ENCODE data around the gene MFSD12. TPM values are rescaled to one million over a fixed set of nuclear protein-coding genes. Genes with fewer than 3 reads are reported as not detected.
"Not testable (repeated sequence)": the region's sequence is repeated elsewhere in the genome, so short reads cannot be mapped to it uniquely, and the experiment has no call there.

Gene MFSD12
- total RNA-seq, 1 donor = 104 TPM

GRCh38 chr19:3508771-3509535, 48.4 kb downstream of the MFSD12 start:
- DNase-seq (ENCODE audit: insufficient read length, low spot score, missing footprints) = no peak

GRCh38 chr19:3508121-3508661, 49.2 kb downstream of the MFSD12 start:
- DNase-seq (ENCODE audit: insufficient read length, low spot score, missing footprints); H3K9me3 ChIP-seq (ENCODE audit: low read depth, low read length); H3K27ac ChIP-seq (ENCODE audit: low read depth, low read length); H3K4me2 ChIP-seq (ENCODE audit: insufficient read depth, low read length); H3K4me3 ChIP-seq (ENCODE audit: insufficient read depth, low read length); H3K27me3 ChIP-seq (ENCODE audit: insufficient read depth, low read length); H2AFZ ChIP-seq (ENCODE audit: low read length): not testable (repeated sequence)
- Histone ChIP-seq H3K36me3 (ENCODE audit: insufficient read depth, low read length) (peaks cover 14% of the 10 kb centered on the region), H3K4me1 (ENCODE audit: insufficient read depth, low read length) (peaks cover 21% of the 10 kb centered on the region), H4K20me1 (ENCODE audit: insufficient read depth, low read length) (peaks cover 51% of the 10 kb centered on the region), H3K79me2 (ENCODE audit: insufficient read depth, low read length) (peaks cover 70% of the 10 kb centered on the region)

More at GRCh38 chr19:3508771-3509535, 48.4 kb downstream of the MFSD12 start:
- Histone ChIP-seq H3K27me3 (ENCODE audit: insufficient read depth, low read length) (no peaks in the 10 kb centered on the region), H3K79me2 (ENCODE audit: insufficient read depth, low read length) (peaks cover 78% of the 10 kb centered on the region), H3K27ac (ENCODE audit: low read depth, low read length) (peak overlapping the region; percentile 56), H3K4me1 (ENCODE audit: insufficient read depth, low read length) (peaks cover 26% of the 10 kb centered on the region), H3K36me3 (ENCODE audit: insufficient read depth, low read length) (peaks cover 14% of the 10 kb centered on the region), H2AFZ (ENCODE audit: low read length) (no peak overlapping the region), H3K4me2 (ENCODE audit: insufficient read depth, low read length) (peak overlapping the region; percentile 53), H3K4me3 (ENCODE audit: insufficient read depth, low read length) (no peak overlapping the region), H4K20me1 (ENCODE audit: insufficient read depth, low read length) (peaks cover 58% of the 10 kb centered on the region), H3K9me3 (ENCODE audit: low read depth, low read length) (no peaks in the 10 kb centered on the region)
- TF ChIP-seq, protein P1, sequence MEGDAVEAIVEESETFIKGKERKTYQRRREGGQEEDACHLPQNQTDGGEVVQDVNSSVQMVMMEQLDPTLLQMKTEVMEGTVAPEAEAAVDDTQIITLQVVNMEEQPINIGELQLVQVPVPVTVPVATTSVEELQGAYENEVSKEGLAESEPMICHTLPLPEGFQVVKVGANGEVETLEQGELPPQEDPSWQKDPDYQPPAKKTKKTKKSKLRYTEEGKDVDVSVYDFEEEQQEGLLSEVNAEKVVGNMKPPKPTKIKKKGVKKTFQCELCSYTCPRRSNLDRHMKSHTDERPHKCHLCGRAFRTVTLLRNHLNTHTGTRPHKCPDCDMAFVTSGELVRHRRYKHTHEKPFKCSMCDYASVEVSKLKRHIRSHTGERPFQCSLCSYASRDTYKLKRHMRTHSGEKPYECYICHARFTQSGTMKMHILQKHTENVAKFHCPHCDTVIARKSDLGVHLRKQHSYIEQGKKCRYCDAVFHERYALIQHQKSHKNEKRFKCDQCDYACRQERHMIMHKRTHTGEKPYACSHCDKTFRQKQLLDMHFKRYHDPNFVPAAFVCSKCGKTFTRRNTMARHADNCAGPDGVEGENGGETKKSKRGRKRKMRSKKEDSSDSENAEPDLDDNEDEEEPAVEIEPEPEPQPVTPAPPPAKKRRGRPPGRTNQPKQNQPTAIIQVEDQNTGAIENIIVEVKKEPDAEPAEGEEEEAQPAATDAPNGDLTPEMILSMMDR (IDR thresholded peaks at IDR 0.05; ENCODE audit: extremely low read depth, low read depth, low read length) = no peak

- no peak for DNase-seq (ENCODE audit: insufficient read length, low spot score, missing footprints)
- TF ChIP-seq, protein P1 (IDR thresholded peaks at IDR 0.05; ENCODE audit: extremely low read depth, low read depth, low read length) = no peak
- Histone ChIP-seq H3K4me1 (ENCODE audit: insufficient read depth, low read length) (peaks cover 21% of the 10 kb centered on the region), H2AFZ (ENCODE audit: low read length) (no peak overlapping the region), H3K4me3 (ENCODE audit: insufficient read depth, low read length) (peak overlapping the region; percentile 99), H3K36me3 (ENCODE audit: insufficient read depth, low read length) (peaks cover 14% of the 10 kb centered on the region), H3K27ac (ENCODE audit: low read depth, low read length) (peak overlapping the region; percentile 74), H3K79me2 (ENCODE audit: insufficient read depth, low read length) (peaks cover 64% of the 10 kb centered on the region), H3K27me3 (ENCODE audit: insufficient read depth, low read length) (no peaks in the 10 kb centered on the region), H3K9me3 (ENCODE audit: low read depth, low read length) (no peaks in the 10 kb centered on the region), H3K4me2 (ENCODE audit: insufficient read depth, low read length) (peak overlapping the region; percentile 98), H4K20me1 (ENCODE audit: insufficient read depth, low read length) (peaks cover 45% of the 10 kb centered on the region)
Observed at GRCh38 chr19:3507371-3508120, 49.8 kb downstream of the MFSD12 start.

DNA sequence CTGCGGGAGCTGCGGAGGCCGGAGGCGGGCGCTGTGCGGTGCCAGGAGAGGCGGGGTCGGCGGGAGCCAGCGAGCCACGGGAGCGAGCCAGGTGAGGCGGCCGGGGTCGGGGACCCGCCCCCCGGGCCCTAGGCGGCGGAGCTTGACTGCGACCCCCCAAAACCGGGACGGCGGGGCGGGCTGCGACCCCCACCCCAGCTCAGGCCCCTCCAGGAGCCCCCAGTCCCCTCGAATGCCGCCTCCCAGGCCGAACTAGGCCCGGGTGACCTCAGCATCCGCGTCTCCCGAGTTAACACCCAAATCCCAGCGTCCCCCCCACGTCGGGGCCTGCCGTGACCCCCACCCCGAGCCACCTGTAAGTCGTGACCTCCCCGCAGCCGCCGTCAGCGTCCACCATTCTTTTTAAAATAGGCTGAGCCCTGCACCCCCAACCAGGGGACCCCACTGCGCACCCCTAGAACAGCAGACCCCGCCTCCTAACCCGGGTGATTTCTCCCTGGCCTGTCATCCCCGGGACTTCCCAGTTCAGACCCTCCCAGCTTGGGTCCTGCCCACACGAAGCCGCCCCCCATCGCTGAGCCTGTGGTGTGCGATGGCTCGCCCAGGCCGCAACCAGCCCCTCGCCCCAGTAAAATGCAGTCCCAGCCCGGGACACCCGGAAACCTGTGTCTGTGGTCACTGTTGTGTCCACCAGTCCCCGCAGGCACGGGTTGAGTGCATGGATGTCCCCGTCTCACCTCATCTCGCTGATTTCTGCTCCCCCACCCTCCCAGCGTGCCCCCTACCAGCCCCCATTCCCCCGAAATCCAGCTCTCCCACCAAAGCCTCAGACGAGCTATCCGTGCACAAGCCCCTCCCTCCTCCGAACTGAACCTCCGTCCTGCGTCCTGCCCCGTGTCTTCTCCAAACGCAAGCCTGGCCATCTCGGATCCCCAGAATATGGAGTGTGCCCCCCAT, 50.7 kb downstream of the MFSD12 start:
- Histone ChIP-seq H3K4me2 (ENCODE audit: insufficient read depth, low read length) (peak overlapping the region; percentile 98), H3K27ac (ENCODE audit: low read depth, low read length) (peak overlapping the region; percentile 74), H2AFZ (ENCODE audit: low read length) (peak overlapping the region; percentile 59), H3K27me3 (ENCODE audit: insufficient read depth, low read length) (no peaks in the 10 kb centered on the region), H4K20me1 (ENCODE audit: insufficient read depth, low read length) (peaks cover 36% of the 10 kb centered on the region), H3K9me3 (ENCODE audit: low read depth, low read length) (no peaks in the 10 kb centered on the region), H3K79me2 (ENCODE audit: insufficient read depth, low read length) (peaks cover 55% of the 10 kb centered on the region), H3K4me1 (ENCODE audit: insufficient read depth, low read length) (peaks cover 21% of the 10 kb centered on the region), H3K4me3 (ENCODE audit: insufficient read depth, low read length) (peak overlapping the region; percentile 99), H3K36me3 (ENCODE audit: insufficient read depth, low read length) (peaks cover 14% of the 10 kb centered on the region)
- TF ChIP-seq, protein P1 (IDR thresholded peaks at IDR 0.05; ENCODE audit: extremely low read depth, low read depth, low read length) = no peak
- peak; percentile 93 for DNase-seq (ENCODE audit: insufficient read length, low spot score, missing footprints)

Data from osteoblast (primary cell).